Uterus (tissue), 2 donors: Measurements from ENCODE around the gene SORT1.

Experiments used
- CTCF ChIP-seq, 4 experiments: fragments of 200-600 bp in 2 of 4; fragments of 450-650 bp in 2 of 4; sonication (generic) in 2 of 4; IDR thresholded peaks; one replicate each; pipeline ENCODE4 v1.5.1; 2016 to 2019; ENCODE audit warnings: antibody characterized with exemption in 4 of 4, mild to moderate bottlenecking in 2 of 4, moderate library complexity in 1 of 4
- POLR2A ChIP-seq, 2 donors: fragments of 450-650 bp; IDR thresholded peaks; one replicate each; pipeline ENCODE4 v1.6.1; 2016; ENCODE audit warnings: antibody characterized with exemption in 2 of 2, mild to moderate bottlenecking in 1 of 2, moderate library complexity in 1 of 2

- no peak for TF ChIP-seq CTCF (IDR thresholded peaks at IDR 0.05)
- TF ChIP-seq POLR2A (IDR thresholded peaks at IDR 0.05): no peak
These were observed 121.9 kb downstream of the SORT1 start for GRCh38 chr1:109275706-109276345.
